Kidney glomerular epithelial cell (primary cell): ENCODE measurements around the gene ZDHHC8.
A peak's percentile ranks its signal among the peaks of the same experiment; 100 is the strongest.

Source experiments
- DNase-seq: peaks from one replicate; lab custom pipeline; 2025; lab: John Stamatoyannopoulos, UW

ZDHHC8 gene

DNA sequence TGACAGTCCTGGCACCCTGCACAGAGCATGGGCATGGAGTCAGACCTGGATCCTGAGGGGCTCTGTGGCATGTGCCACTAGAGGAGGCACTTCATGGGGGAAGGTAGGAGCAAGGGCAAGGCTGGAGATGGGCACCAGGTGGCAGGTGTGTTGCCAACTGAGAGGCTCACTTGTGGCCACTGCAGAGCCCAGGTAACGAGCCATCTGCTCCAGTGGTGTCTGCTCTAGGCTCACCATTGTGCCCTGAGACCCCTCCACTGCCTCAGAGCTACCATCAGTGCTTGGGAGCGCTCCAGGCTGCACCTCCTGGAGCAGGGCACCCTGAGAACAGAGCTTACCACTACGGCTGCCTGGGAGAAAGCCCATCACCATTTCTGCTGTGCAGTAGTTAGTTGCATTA lies 1.3 kb upstream of the ZDHHC8 start:
- no peak for DNase-seq

DNA sequence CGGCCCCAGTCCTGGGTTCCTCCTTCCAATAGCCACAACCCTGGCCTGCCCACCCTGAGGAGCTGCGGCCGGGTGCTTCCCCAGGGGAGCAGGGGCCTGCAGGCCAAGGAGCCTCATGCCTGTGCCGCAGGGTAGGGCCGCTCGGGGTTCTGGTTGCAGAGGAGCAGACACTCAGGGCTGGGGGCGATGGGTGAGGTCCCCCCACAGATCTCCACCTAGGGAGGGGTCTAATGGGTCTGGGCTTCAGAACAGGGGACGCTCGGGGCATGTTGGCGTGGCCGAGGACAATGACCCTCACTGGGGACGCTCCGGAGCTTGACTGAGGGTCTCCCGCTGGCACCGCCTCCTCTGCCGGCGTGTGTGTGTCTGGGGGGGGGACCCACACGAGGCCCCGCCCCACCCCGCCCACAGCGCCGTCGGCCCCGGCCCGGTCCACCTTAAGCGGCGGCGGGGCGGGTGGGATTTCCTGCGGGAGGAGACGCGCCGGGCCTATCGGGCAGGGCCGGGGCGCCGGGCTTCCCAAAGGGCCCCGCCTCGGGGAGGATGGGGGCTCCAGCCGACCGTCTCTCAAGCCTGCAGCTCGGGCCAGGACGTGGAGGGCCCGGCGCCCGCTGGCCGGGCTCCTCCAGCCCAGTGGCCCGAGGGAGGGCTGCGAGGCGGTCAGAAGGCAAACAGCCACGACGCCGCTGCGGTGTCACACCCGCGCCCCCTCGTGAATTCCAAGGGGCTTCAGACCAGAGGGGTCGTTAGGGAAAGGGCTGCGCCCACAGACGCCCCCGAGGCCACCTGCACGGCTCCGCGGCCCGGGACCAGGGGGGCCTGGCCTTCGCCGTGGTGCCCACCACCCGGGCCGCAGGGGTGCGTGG lies 640 bp upstream of the ZDHHC8 start:
- peak; percentile 46 for DNase-seq

DNA sequence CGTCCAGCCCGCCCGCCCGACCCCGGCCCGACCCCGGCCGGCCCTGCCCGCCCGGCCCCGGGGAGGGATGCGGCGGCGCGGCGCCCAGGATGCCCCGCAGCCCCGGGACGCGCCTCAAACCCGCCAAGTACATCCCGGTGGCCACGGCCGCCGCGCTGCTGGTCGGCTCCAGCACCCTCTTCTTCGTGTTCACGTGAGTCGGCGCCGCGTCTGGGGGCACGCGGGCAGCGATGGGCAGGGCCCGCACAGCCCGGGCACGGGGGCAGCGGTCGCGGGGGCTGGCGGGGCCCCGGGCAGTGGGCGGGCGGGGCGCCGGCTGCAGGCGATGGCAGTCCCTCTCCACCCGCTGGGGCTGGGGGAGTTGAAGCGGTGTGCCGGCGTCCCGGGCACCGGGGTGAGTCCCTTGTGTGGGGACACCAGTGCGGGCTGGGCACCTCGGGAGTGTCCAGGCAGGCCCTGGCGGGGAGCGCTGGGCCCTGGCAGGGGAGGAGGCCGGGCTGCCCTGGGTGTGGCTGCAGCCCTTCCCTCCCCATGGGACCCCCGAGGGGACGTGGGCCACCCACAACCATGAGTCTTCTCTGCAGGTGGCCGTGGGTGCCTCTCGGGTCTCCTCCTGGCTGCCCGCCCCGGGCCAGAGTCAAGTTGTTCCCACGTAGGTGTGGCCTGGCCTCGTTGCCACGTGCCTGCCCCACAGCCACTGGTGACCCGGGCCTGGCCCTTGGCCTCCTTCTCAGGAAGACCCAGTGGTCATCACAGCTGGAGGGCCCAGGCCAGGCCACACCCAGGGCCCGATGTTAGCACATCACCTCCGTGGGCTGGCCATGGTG lies 468 bp downstream of the ZDHHC8 start:
- no peak for DNase-seq

DNA sequence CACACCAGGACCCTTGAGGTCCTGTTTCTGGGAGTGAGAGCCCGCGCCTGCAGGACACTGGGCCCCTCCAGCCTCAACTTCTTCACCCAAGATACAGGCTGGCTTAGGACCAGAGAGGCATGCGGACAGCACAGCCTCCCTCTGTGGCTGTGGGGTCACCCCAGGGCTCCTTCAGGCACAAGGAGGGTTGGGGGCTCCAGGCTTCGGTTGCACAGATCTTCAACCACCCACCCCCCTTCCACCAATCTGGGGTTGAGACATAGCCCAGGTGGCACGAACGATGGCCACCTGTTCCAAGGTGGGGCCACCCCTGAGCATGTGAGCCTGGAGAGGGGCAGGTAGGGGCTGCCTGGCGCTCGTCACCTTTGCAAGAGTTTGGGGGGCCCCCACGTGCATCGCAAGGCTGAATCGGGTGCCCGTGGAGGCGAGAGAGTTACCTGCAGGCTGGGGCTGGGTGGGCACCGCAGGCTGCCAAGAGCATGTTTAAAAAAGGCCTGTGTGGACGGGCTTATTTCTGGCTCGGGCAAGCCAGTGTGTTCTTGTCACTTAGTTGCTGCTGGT lies 1.2 kb downstream of the ZDHHC8 start:
- DNase-seq = no peak

DNA sequence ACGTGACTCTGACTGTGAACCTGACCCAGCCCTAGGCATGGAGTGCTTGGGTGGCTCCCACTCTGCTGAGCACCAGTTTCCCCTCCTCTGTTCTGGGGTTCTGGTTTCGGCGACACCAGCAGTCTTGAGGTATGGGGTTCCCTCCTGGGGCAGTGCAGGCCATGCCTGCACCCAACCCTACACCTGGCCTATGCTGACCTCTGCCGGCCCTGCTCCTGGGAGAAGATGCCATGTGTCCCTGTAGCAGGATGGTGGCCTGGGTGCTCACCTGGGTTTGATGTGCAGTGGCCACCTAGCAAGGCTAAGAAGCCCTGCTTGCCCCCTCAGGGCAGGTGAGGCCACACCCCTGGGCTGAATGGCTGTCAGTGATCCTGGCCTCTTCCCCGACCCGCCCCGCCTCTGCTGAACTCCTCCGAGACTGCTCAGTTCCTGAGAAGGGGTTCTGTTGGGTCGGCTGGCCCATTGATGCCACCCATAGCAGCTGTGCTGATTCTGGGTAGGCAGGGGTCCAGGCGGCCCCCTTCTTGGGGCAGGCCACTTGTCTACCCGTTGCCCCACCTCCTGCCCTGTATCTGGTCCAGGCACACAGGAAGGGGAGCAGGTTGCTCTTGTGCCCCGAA lies 2.4 kb downstream of the ZDHHC8 start:
- DNase-seq = no peak

DNA sequence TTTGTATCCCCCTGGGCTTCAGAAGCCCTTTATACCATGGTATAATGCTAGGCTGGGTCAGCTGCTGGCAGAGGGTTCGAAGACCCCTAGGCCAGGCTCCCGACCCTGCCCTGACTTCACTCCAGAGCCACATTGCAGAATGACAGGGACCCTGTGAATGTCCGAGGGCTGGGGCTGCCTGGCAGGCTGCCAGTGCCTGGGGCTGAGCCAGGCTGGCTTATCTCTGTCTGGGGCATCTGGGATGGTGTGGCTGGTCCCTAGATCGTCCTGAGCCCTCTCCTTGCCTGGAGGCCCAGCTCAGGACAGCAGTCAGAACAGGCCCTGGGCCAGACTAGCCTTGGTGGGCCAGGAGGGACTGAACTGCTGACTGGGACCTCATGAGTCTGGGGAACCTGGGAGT lies 3.7 kb downstream of the ZDHHC8 start:
- DNase-seq = no peak

DNA sequence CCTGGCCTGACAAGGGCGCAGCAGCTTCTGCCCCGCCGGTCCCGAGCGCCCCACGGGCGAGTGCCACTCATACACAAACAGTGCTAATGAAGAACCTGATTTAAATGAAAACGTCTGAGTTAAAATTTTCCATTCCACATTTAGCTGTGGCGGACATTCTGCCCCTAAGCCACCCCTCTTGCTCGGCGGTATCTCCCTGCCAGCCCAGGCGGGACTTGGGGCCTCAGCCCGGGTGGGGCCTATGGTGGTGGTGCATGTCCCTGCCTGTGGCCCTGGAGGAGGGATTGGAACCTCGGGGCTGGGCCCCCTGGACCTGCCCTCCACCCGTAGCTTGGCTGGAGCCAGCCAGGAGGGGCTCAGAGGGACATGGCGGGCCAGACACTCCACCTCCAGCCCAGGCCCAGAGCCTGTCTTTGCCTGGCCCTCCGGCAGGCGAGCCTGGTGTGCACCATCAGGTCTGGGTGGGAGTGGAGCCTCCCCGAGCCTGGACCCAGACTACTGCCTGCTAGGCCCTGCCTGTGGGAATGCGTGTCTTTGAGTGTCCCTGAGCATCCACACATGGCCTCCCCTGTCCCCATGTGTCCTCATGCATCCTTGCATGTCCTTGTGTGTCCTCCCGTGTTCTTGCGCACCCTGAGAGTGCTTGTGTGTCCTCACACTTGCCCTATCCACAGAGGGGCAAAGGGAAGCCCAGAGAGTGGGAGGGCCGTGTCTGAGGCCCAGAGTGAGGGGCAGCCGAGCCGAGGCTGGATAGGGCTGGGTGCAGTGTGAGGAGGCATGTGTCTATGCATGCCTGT lies 4.4 kb downstream of the ZDHHC8 start:
- no peak for DNase-seq

DNA sequence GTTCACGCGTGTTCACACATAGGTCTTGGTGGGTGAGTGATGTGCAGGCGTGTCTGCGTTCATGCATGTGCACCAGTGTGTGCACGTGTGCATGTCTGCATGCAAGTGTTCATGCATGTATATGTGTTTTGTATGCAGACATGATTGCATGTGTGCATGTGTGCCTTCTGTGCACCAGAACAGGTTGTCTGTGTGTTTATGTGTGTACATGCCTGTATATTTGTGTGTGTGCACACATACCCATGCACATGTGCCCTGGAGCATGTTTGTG lies 4.9 kb downstream of the ZDHHC8 start:
- DNase-seq = no peak

DNA sequence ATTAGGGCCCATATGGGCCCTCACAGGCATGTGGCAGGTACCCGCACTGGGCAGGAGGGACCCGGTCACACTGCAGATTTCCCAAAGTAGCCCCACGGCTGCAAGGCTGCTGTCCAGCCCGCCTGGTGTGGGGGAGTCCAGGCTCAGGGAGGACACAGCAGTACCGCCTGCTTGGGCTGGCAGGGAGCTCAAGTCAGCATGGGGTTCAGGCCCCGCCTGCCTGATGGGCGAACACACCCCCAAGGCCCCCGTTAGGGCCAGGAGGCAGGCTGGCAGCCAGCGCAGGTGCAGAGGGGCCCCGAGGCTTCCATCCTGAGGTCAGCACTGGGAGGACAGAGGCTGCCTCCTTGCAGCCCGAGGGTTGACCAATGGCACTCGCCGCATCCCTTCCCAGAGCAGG lies 5.5 kb downstream of the ZDHHC8 start:
- no peak for DNase-seq

DNA sequence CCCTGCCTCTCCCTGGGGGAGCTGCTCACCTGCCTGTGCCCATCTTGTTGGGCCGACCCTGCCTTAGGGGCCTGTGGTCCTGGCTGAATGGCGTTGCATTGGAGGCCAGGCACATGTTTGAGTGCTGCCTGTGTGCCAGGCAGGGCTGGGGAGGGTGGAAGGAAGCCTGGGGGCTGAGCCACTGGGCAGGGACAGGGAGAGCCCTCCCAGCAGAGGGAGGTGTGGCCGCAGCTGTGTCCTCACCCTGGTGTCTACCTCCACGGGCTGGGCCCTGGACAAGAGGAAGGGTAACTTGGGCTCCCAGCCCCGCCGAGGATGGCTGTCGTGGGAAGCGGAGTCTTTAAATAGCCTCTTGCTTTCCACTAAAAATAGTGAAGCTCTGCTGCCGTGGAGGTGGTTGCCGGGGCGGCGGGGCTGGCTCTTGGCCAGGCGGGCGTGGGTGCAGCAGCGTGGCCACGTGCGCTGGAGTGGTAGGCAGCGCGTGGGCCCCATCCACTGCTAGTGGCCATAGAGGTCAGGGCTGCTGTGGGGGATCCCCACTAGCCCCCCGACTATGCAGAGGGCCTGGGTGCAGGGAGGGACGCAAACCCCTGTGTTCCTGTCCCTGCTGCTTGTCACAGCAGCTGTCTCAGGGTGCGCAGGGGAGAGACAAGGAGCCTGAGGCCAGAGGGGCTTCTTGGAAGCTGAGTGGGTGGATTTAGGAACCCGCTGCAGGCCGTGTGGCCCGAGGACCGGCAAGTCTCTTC lies 6.2 kb downstream of the ZDHHC8 start:
- no peak for DNase-seq

DNA sequence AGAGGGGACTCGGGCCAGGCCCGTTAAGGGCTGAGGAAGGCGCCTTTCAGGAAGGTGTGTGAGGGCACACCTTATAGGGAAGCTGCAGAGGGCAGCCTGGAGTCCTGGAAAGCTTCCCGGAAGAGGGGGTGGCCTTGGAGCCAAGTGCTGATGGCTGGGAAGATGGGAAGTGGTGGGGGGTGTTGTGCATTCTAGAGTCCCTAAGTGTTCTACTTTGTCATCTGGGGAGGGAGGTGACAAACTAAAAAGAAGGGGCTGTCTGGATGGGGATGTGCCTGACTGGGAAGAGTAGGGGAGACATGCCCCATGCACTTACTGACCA lies 6.8 kb downstream of the ZDHHC8 start:
- no peak for DNase-seq

DNA sequence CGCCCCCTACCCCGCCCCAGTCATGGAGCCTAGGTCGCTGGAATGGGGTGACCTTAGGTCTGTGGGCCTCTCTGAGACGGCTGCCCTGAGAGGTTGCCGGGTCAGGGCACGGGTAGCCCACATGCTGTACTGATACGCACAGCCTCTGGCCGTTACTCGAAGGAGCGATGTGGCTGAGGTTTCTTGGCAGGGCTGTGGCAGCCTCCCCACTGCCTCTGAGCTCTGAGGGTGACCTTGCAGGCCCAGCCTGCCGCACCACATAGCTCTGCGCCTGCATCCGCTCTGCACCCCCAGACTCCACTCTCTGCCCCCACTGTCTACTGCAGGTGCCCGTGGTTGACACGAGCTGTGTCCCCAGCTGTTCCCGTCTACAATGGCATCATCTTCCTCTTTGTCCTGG lies 7.3 kb downstream of the ZDHHC8 start:
- no peak for DNase-seq

DNA sequence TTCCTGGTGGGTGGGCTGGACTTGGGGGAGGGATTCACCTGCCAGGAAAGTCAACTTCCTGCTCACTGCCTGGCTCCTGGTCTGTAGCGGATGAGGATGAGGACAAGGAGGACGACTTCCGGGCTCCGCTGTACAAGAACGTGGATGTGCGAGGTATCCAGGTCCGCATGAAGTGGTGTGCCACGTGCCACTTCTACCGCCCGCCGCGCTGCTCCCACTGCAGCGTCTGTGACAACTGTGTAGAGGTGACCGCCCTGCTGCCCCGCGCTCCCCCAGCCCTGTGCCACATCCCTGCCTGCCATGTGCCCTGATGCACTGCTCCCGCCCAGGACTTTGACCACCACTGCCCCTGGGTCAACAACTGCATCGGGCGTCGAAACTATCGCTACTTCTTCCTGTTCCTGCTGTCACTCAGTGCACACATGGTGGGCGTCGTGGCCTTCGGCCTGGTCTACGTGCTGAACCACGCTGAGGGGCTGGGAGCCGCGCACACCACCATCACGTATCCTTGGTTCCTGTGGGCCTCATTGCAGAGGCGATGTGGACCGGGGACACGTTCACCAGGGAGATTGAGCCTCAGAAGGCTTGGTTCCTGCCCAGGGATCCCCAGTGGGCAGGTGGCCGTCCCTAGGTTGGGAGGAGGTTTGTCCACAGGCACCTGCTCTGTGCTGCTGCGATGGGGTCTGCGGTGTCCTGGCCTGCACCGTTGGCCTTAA lies 7.9 kb downstream of the ZDHHC8 start:
- DNase-seq = no peak

DNA sequence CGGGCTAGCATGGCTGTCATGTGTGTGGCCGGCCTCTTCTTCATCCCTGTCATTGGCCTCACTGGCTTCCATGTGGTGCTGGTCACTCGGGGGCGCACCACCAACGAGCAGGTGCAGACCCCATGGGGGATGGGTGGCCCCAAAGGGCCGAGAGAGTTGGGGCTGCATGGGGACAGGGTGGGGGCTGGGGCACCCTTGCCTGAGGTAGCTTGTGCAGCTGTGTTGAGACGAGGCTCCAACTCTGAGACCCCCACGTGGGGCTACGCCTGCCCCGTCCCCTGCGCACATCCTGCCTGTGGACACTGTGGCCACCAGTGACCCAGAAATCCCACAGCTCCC lies 8.5 kb downstream of the ZDHHC8 start:
- DNase-seq = no peak

DNA sequence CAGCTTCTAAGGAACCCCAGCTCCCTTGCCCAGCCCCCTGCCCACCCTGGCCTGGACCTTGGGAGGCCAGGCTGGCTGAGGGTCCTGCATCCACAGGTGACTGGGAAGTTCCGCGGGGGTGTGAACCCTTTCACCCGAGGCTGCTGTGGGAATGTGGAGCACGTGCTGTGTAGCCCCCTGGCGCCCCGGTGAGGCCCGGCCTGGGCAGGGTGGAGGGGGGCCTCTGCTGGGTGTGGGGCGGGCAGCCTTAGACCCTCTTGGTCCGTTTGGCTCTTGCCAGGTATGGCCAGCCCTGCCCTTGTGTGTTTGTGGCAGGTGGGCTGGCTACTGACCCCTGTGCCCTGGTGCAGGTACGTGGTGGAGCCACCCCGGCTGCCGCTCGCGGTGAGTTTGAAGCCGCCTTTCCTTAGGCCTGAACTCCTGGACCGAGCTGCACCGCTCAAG lies 8.9 kb downstream of the ZDHHC8 start:
- DNase-seq = no peak

DNA sequence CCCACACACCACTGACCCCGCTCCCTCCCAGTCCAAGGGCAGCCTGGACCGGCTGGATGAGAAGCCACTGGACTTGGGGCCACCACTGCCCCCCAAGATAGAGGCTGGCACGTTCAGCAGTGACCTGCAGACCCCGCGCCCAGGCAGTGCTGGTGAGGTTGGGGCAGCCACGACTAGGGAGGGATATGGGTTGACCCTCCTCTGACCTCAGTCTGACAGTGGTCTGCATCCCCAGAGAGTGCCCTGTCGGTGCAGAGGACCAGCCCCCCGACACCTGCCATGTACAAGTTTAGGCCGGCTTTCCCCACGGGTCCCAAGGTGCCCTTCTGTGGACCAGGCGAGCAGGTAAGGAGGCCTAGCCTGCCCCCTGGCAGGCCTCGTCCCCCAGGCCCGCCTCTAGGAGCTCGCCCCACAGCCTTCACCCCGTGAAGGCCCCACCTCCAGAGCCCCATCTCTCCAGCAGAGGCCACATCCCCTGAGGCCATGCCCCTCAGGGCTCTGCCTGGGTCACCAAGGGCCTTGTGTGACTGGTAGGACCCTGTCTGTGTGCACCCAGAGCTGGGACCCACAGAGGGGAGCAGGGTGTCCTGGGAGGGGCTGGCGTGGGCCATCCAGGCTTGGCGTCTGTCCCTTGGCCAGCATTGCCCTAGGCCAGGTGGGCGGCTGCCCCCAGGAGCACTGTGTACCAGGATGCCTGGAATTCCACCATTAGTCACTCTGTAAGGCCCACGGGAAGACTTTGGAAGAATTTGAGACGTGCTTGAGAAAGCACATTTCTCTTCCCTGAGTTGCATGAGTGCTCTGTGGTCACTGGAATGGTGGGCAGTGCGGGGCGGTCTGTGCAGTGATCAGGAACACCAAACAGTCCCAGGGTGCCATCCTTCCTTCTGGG lies 9.8 kb downstream of the ZDHHC8 start:
- peak; percentile 96 for DNase-seq

DNA sequence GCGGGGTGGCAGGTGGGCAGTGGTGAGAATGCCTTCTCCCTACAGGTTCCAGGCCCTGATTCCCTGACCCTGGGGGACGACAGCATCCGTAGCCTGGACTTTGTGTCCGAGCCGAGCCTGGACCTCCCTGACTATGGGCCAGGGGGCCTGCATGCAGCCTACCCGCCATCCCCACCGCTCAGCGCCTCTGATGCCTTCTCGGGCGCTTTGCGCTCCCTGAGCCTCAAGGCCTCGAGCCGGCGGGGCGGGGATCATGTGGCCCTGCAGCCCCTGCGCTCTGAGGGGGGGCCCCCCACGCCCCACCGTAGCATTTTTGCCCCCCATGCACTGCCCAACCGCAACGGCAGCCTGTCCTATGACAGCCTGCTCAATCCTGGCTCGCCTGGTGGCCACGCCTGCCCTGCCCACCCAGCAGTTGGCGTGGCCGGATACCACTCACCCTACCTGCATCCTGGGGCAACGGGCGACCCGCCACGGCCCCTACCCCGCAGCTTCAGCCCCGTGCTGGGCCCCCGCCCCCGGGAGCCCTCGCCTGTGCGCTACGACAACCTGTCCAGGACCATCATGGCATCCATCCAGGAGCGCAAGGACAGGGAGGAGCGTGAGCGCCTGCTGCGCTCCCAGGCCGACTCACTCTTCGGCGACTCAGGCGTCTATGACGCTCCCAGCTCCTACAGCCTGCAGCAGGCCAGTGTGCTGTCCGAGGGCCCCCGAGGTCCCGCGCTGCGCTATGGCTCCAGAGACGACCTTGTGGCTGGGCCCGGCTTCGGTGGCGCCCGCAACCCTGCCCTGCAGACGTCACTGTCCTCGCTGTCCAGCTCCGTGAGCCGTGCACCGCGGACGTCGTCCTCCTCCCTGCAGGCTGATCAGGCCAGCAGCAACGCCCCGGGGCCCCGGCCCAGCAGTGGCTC lies 11.4 kb downstream of the ZDHHC8 start:
- DNase-seq = no peak

DNA sequence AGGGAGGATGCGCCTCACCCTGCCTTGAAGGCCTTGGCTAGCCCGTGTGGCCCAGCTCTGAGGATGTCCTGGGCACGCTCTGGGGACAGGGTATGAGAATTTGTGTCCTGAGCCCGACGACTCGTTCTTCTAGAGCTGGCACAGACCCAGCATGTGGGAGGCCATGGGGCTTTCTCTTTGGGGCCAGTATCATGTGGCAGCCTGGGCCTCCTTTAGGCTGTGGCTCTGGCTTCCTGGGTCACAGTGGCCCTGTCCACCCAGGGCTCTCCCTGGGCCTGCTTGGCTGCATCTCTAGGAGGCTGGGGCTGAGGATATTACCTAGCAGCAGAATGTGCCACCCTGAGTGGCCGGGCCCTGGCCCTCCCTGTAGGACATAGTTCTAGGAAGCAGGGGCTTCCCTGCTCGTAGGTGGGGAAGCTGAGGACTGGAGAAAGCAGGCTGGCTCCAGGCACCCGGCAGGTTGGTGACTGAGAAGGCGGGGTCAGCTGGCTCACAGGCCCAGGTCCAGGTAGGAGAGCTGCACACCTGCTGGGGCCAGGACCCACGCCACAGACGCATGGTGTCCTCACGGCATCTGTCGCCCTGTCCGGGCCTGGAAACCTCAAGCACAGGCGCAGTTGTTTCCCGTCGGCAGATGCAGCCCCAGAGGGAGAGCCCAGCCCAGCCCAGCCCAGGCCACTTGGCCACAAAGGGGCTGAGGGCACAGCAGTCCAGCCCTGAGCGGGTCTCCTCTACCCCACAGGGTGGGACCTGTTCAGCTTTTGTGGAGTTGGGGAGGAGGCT lies 12.5 kb downstream of the ZDHHC8 start:
- DNase-seq = no peak
